GM19324 (cell line): ENCODE results near the gene CPT1C.

Experiments used
- ATAC-seq: cut with Tn5 transposase; IDR thresholded peaks from one replicate; pipeline ENCODE4 v1.9.1; 2021; ENCODE audit warnings: mild to moderate bottlenecking, moderate library complexity; ENCODE audit not compliant: unreplicated experiment, low FRiP score

CPT1C gene

GRCh38 chr19:49680421-49681351, 10.2 kb upstream of the CPT1C start:
- no peak for ATAC-seq

GRCh38 chr19:49681830-49682229, 9.1 kb upstream of the CPT1C start:
- no peak for ATAC-seq

GRCh38 chr19:49682274-49682673, 8.6 kb upstream of the CPT1C start:
- no peak for ATAC-seq

- no peak for ATAC-seq
These were observed 7.1 kb upstream of the CPT1C start for GRCh38 chr19:49683814-49684250.

GRCh38 chr19:49684251-49684982, 6.5 kb upstream of the CPT1C start:
- ATAC-seq = no peak

GRCh38 chr19:49684983-49685553, 5.8 kb upstream of the CPT1C start:
- no peak for ATAC-seq

- no peak for ATAC-seq
These were observed 5.0 kb upstream of the CPT1C start for GRCh38 chr19:49685845-49686332.

- no peak for ATAC-seq
These were observed 4.3 kb upstream of the CPT1C start for GRCh38 chr19:49686503-49687088.

- no peak for ATAC-seq
These were observed 3.8 kb upstream of the CPT1C start for GRCh38 chr19:49687150-49687549.

- ATAC-seq = no peak
These were observed 3.2 kb upstream of the CPT1C start for GRCh38 chr19:49687566-49688316.

GRCh38 chr19:49688531-49689132, 2.3 kb upstream of the CPT1C start:
- no peak for ATAC-seq

GRCh38 chr19:49689133-49690078, 1.5 kb upstream of the CPT1C start, which contains the start of gene ADM5:
TSS of gene ADM5 (plus strand) at chr19:49689594. CDS start at chr19:49689838, 244 bp downstream.
- no peak for ATAC-seq

- ATAC-seq = no peak
These were observed 749 bp upstream of the CPT1C start for GRCh38 chr19:49690079-49690655.

- no peak for ATAC-seq
These were observed 579 bp downstream of the CPT1C start for GRCh38 chr19:49691243-49692146.

- ATAC-seq = no peak
These were observed 1.2 kb downstream of the CPT1C start for GRCh38 chr19:49692147-49692506.

GRCh38 chr19:49696115-49696514, 5.2 kb downstream of the CPT1C start:
- ATAC-seq = no peak

- ATAC-seq = no peak
These were observed 5.9 kb downstream of the CPT1C start for GRCh38 chr19:49696865-49697264.
